Fibroblast of upper back skin (primary cell): ENCODE data around the gene SPSB2.
A peak's percentile ranks its signal among the peaks of the same experiment; 100 is the strongest.
"Not testable (repeated sequence)": the region's sequence is repeated elsewhere in the genome, so short reads cannot be mapped to it uniquely, and the experiment has no call there.

Experiments
- DNase-seq: peaks from one replicate; pipeline ENCODE4 v3.0.0-alpha.2; 2013

SPSB2 gene

GRCh38 chr12:6873094-6874014 lies at the start of gene SPSB2:
TSS of gene SPSB2 (minus strand) at chr12:6873303. CDS start at chr12:6872901, 402 bp downstream.
- DNase-seq = peak; percentile 93

- DNase-seq = no peak
Measured at GRCh38 chr12:6921996-6922946, 49.2 kb upstream of the SPSB2 start.

- DNase-seq = no peak
Measured at GRCh38 chr12:6921539-6921938, 48.4 kb upstream of the SPSB2 start.

- DNase-seq = no peak
Measured at GRCh38 chr12:6919588-6919987, 46.5 kb upstream of the SPSB2 start.

- peak; percentile 54 for DNase-seq
Measured at GRCh38 chr12:6917491-6918231, 44.6 kb upstream of the SPSB2 start.

GRCh38 chr12:6916426-6917200 lies 43.5 kb upstream of the SPSB2 start:
- DNase-seq = no peak

- no peak for DNase-seq
Measured at GRCh38 chr12:6915789-6916285, 42.7 kb upstream of the SPSB2 start.

- DNase-seq = peak; percentile 20
Measured at GRCh38 chr12:6914947-6915788, 42.1 kb upstream of the SPSB2 start.

- DNase-seq = peak; percentile 67
Measured at GRCh38 chr12:6914246-6914946, 41.3 kb upstream of the SPSB2 start, which contains the start of gene ENO2. TSS of gene ENO2 (plus strand) at chr12:6914580. CDS start at chr12:6915833, 1,253 bp downstream.

- no peak for DNase-seq
Measured at GRCh38 chr12:6912164-6912935, 39.2 kb upstream of the SPSB2 start.

GRCh38 chr12:6909421-6910145 lies 36.5 kb upstream of the SPSB2 start:
- no peak for DNase-seq

- DNase-seq = not testable (repeated sequence)
Measured at GRCh38 chr12:6908141-6908540, 35.0 kb upstream of the SPSB2 start.

- DNase-seq = no peak
Measured at GRCh38 chr12:6905414-6906040, 32.4 kb upstream of the SPSB2 start.

GRCh38 chr12:6904280-6905276 lies 31.5 kb upstream of the SPSB2 start, which contains the start of gene LRRC23:
TSS of gene LRRC23 (plus strand) at chr12:6904822. CDS start at chr12:6905634, 812 bp downstream.
- DNase-seq = peak; percentile 96

- DNase-seq = no peak
Measured at GRCh38 chr12:6903722-6904121, 30.6 kb upstream of the SPSB2 start.

- no peak for DNase-seq
Measured at GRCh38 chr12:6902448-6902847, 29.3 kb upstream of the SPSB2 start.
